H9 (cell line): ENCODE measurements around the gene IKZF1. TPM values are rescaled to one million over a fixed set of nuclear protein-coding genes. Genes with fewer than 3 reads are reported as not detected.

ENCODE experiments used
- DNase-seq: peaks from one replicate; pipeline ENCODE4 v3.0.0-alpha.2; 2017
- H2AFZ ChIP-seq: one replicate; pipeline ENCODE4 v1.6.1; 2013; ENCODE audit warnings: mild to moderate bottlenecking, low read length, control low read depth, moderate library complexity
- H2AK5ac ChIP-seq: 2 replicates; pipeline ENCODE4 v1.6.1; 2013; ENCODE audit warnings: low read length, control low read depth, mixed read lengths; ENCODE audit not compliant: insufficient read length
- H2BK120ac ChIP-seq: one replicate; pipeline ENCODE4 v1.6.1; 2013; ENCODE audit warnings: low read depth, mild to moderate bottlenecking, low read length, control low read depth, inconsistent platforms; ENCODE audit not compliant: poor library complexity, severe bottlenecking
- H2BK12ac ChIP-seq: 2 replicates; pipeline ENCODE4 v1.6.1; 2013; ENCODE audit warnings: low read length, control low read depth, mixed read lengths, low read depth; ENCODE audit not compliant: insufficient read length
- H2BK15ac ChIP-seq: 2 replicates; pipeline ENCODE4 v1.6.1; 2013; ENCODE audit warnings: low read depth, low read length, control low read depth
- H2BK20ac ChIP-seq: one replicate; pipeline ENCODE4 v1.6.1; 2013; ENCODE audit warnings: low read depth, mild to moderate bottlenecking, low read length, control low read depth, inconsistent platforms; ENCODE audit not compliant: poor library complexity, severe bottlenecking
- H2BK5ac ChIP-seq: 2 replicates; pipeline ENCODE4 v1.6.1; 2013; ENCODE audit warnings: low read length, control low read depth, mixed read lengths; ENCODE audit not compliant: insufficient read length
- H3K14ac ChIP-seq: 2 replicates; pipeline ENCODE4 v1.6.1; 2013; ENCODE audit warnings: low read length, control low read depth; ENCODE audit not compliant: insufficient read depth
- H3K18ac ChIP-seq: 2 replicates; pipeline ENCODE4 v1.6.1; 2013; ENCODE audit warnings: low read depth, mild to moderate bottlenecking, mixed read lengths, low read length, control low read depth; ENCODE audit not compliant: insufficient read length
- H3K23ac ChIP-seq: 2 replicates; pipeline ENCODE4 v1.6.1; 2013; ENCODE audit warnings: low read length, control low read depth, mixed read lengths, low read depth; ENCODE audit not compliant: insufficient read length
- H3K23me2 ChIP-seq: 2 replicates; pipeline ENCODE4 v1.6.1; 2013; ENCODE audit warnings: low read depth, mild to moderate bottlenecking, mixed read lengths, low read length, control low read depth; ENCODE audit not compliant: insufficient read length, poor library complexity, severe bottlenecking
- H3K27ac ChIP-seq: 2 replicates; pipeline ENCODE4 v1.5.1; 2013; ENCODE audit warnings: low read length, control low read depth, mixed read lengths, low read depth; ENCODE audit not compliant: insufficient read length
- H3K27me3 ChIP-seq: 2 replicates; pipeline ENCODE4 v1.6.1; 2013; ENCODE audit warnings: low read length, control low read depth, inconsistent platforms; ENCODE audit not compliant: insufficient read depth
- H3K4ac ChIP-seq: 2 replicates; pipeline ENCODE4 v1.6.1; 2013; ENCODE audit warnings: low read depth, mild to moderate bottlenecking, control low read depth, inconsistent platforms, low read length, moderate library complexity
- H3K4me1 ChIP-seq: 2 replicates; pipeline ENCODE4 v1.6.1; 2013; ENCODE audit warnings: low read length, control low read depth, inconsistent platforms; ENCODE audit not compliant: insufficient read depth
- H3K4me2 ChIP-seq: 2 replicates; pipeline ENCODE4 v1.6.1; 2013; ENCODE audit warnings: low read length, control low read depth, mixed read lengths; ENCODE audit not compliant: insufficient read length, insufficient read depth
- H3K56ac ChIP-seq: 2 replicates; pipeline ENCODE4 v1.6.1; 2013; ENCODE audit warnings: low read depth, mild to moderate bottlenecking, mixed read lengths, low read length, control low read depth; ENCODE audit not compliant: insufficient read length
- H3K79me1 ChIP-seq: 2 replicates; pipeline ENCODE4 v1.6.1; 2013; ENCODE audit warnings: low read depth, mild to moderate bottlenecking, moderate library complexity, low read length, control low read depth, inconsistent platforms; ENCODE audit not compliant: insufficient read depth, poor library complexity, severe bottlenecking
- H3K79me2 ChIP-seq: 2 replicates; pipeline ENCODE4 v1.6.1; 2013; ENCODE audit warnings: low read length, control low read depth, inconsistent platforms; ENCODE audit not compliant: insufficient read depth
- H3K9ac ChIP-seq: 2 replicates; pipeline ENCODE4 v1.6.1; 2013; ENCODE audit warnings: low read length, control low read depth, mixed read lengths; ENCODE audit not compliant: insufficient read length; ENCODE audit errors: extremely low read depth
- H3K9me3 ChIP-seq: one replicate; pipeline ENCODE4 v1.6.1; 2013; ENCODE audit warnings: low read depth, low read length, inconsistent platforms; ENCODE audit not compliant: control insufficient read depth
- H3T11ph ChIP-seq: one replicate; pipeline ENCODE4 v1.6.1; 2013; ENCODE audit warnings: mild to moderate bottlenecking, low read length, control low read depth, inconsistent platforms
- H4K20me1 ChIP-seq: one replicate; pipeline ENCODE4 v1.6.1; 2013; ENCODE audit not compliant: control insufficient read depth, insufficient read length, insufficient read depth
- H4K5ac ChIP-seq: 2 replicates; pipeline ENCODE4 v1.6.1; 2013; ENCODE audit warnings: low read depth, mild to moderate bottlenecking, mixed read lengths, low read length, control low read depth; ENCODE audit not compliant: insufficient read length
- H4K8ac ChIP-seq: replicated peaks from 2 replicates; pipeline ENCODE4 v1.6.1; 2013; ENCODE audit warnings: low read length, control low read depth, mixed read lengths, low read depth; ENCODE audit not compliant: insufficient read length
- H4K91ac ChIP-seq: 2 replicates; pipeline ENCODE4 v1.6.1; 2013; ENCODE audit warnings: low read depth, mild to moderate bottlenecking, moderate library complexity, mixed read lengths, low read length, control low read depth; ENCODE audit not compliant: insufficient read length
- H3K27ac Mint-ChIP-seq, 3 experiments: 2 replicates in 2 of 3; 3 replicates in 1 of 3; pipeline ENCODE4 v1.8.0; 2020 to 2021; ENCODE audit warnings: mixed read lengths in 3 of 3, mild to moderate bottlenecking in 1 of 3, moderate library complexity in 1 of 3
- H3K27me3 Mint-ChIP-seq: 2 replicates; pipeline ENCODE4 v1.8.0; 2021; ENCODE audit warnings: low read depth, mild to moderate bottlenecking, moderate library complexity, mixed read lengths
- H3K36me3 Mint-ChIP-seq, 3 experiments: 2 replicates in 2 of 3; 3 replicates in 1 of 3; pipeline ENCODE4 v1.8.0; 2020 to 2021; ENCODE audit warnings: low read depth in 3 of 3, mixed read lengths in 3 of 3; ENCODE audit not compliant: insufficient read depth in 1 of 3
- H3K4me1 Mint-ChIP-seq, 2 experiments: 2 replicates each; pipeline ENCODE4 v1.8.0; 2020; ENCODE audit warnings: mixed read lengths in 2 of 2
- H3K4me3 Mint-ChIP-seq, 2 experiments: 2 replicates in 1 of 2; 3 replicates in 1 of 2; pipeline ENCODE4 v1.8.0; 2020 to 2021; ENCODE audit warnings: mild to moderate bottlenecking in 2 of 2, mixed read lengths in 2 of 2, moderate library complexity in 1 of 2
- H3K9me3 Mint-ChIP-seq, 2 experiments: 2 replicates in 1 of 2; 3 replicates in 1 of 2; pipeline ENCODE4 v1.8.0; 2020; ENCODE audit warnings: mild to moderate bottlenecking in 2 of 2, mixed read lengths in 2 of 2, moderate library complexity in 1 of 2
- CTCF ChIP-seq: fragments of 200-600 bp; sonication (generic); conservative IDR thresholded peaks from 3 replicates; pipeline ENCODE4 v1.8.0; 2021; ENCODE audit warnings: antibody characterized with exemption, mild to moderate bottlenecking
- WGBS: extraction: QIAGEN DNeasy Blood & Tissue Kit; methylation state at CpG from one replicate; pipeline ENCODE4 v1.1.7; 2013; ENCODE audit warnings: missing lambda C conversion rate, low lambda C conversion rate, mixed read lengths; ENCODE audit not compliant: insufficient read length; ENCODE audit errors: extremely low coverage; 5-methylcytosine and 5-hydroxymethylcytosine counted together
- total RNA-seq: library from RNA; stranded (reverse); gene quantifications from 2 replicates; pipeline ENCODE4 v1.2.1, GENCODE V29; 2021

Gene IKZF1
- total RNA-seq, 1 experiment from 2014 or later: 0.98 TPM

DNA sequence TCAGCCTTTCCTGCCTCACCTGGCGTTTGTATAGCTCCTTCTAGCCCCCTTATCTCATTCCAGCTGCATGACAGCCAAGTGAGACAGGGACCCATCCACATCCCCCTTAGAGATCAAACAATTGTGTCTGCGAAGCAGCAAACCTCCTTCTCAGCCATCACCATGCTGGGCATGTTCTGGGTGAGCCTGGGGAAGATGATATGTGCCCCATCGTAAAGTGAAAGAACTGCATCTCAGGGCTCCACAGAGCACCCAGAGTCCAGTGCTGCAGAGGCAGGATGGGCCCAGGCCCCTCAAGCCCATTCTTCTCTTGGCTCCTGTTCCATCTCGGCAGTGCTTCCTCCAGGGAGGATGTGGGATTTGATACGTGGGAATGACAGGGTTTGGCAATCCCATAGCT is 102.4 kb downstream of the IKZF1 start:
- H3K23ac ChIP-seq: no peak overlapping the region
- no peaks in the 10 kb centered on the region for H3K27me3 ChIP-seq
- Mint-ChIP-seq H3K27ac (no peak overlapping the region), H3K4me3 (no peak overlapping the region), H3K36me3 (no peaks in the 10 kb centered on the region), H3K27me3 (peaks cover 2% of the 10 kb centered on the region; the same call in 1 of the 2 replicates), H3K9me3 (no peaks in the 10 kb centered on the region), H3K4me1 (no peaks in the 10 kb centered on the region)
- H2BK20ac ChIP-seq: no peak overlapping the region
- H4K91ac ChIP-seq: no peak overlapping the region
- no peak overlapping the region for H2BK120ac ChIP-seq
- TF ChIP-seq CTCF: no peak
- H3K14ac ChIP-seq: no peak overlapping the region
- no peaks in the 10 kb centered on the region for H3K23me2 ChIP-seq
- no peaks in the 10 kb centered on the region for H3K4me1 ChIP-seq
- no peak for DNase-seq
- no peak overlapping the region for H2BK5ac ChIP-seq
- H2AFZ ChIP-seq: no peak overlapping the region
- no peak overlapping the region for H4K5ac ChIP-seq
- no peak overlapping the region for H2BK15ac ChIP-seq
- H3K18ac ChIP-seq: no peak overlapping the region
- H3K79me2 ChIP-seq: no peaks in the 10 kb centered on the region
- no peaks in the 10 kb centered on the region for H3K79me1 ChIP-seq
- H4K20me1 ChIP-seq: no peaks in the 10 kb centered on the region
- H2BK12ac ChIP-seq: no peak overlapping the region
- H3K9ac ChIP-seq: no peak overlapping the region
- no peaks in the 10 kb centered on the region for H3K9me3 ChIP-seq
- no peak overlapping the region for H3K4ac ChIP-seq
- no peak overlapping the region for H2AK5ac ChIP-seq
- no peak overlapping the region for H3K27ac ChIP-seq
- no peak overlapping the region for H3K56ac ChIP-seq
- H3T11ph ChIP-seq: no peak overlapping the region
- no CpG with 5 or more reads among the region's 5 CpGs for WGBS
- H3K4me2 ChIP-seq: no peak overlapping the region
- H4K8ac ChIP-seq: no peak overlapping the region
